ENCODE data around the gene NME3. TPM values are rescaled to one million over a fixed set of nuclear protein-coding genes. Genes with fewer than 3 reads are reported as not detected.

NME3 gene
- total RNA-seq, 1 experiment from 2014 or later, result 49.0 TPM

DNA sequence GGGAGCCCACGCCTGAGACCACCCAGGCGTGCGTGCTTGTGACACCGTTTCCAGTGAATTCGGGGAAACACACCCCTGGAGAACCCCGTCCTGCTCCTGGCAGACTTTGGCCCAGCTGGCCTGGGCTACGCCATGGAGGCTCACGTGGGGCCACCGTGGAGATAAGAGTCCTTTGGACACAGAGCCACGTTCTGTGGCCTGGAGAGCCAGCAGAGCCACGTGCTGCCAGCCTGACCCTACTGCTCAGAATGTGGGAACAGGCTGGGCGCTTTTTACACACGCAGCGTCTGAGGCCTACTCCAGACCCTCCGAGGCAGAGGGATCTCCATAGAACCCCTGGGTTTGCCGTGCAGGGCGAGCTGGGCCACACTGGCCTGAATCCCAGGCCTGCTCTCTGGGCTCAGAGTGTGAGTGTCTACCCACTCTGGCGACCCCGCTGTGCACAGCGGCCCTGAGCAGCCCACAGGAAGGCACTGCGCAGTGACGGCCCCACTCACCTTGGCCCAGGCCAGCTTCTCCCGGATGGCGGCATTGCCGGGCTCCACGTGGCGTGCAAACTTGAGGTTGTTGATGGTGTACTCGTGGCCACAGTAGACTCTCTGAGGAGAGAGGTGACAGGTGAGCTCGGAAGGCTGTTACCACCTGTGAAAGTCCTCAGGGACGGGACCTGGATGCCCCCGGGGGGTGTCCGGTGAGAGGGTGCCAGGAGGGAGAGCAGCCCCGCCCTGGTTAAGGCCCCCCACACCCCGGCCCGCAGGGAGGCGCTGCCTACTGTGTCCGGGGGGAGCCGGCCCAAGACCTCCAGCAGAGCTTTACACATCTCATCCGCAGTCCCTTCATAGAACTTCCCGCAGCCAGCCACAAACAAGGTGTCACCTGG is 45.3 kb upstream of the NME3 start:
- Histone ChIP-seq H3K27me3 (ENCODE audit: insufficient read depth, low read depth) (no peaks in the 10 kb centered on the region), H3K79me2 (ENCODE audit: low read depth) (no peaks in the 10 kb centered on the region), H3K9me3 (ENCODE audit: insufficient read depth, low read depth) (no peaks in the 10 kb centered on the region), H3K27ac (no peak overlapping the region), H2AFZ (no peak overlapping the region), H3K4me2 (no peak overlapping the region), H3K4me3 (no peak overlapping the region), H3K9me2 (ENCODE audit: insufficient read depth) (no peaks in the 10 kb centered on the region), H3F3A (ENCODE audit: insufficient read depth, low read depth) (peaks cover 9% of the 10 kb centered on the region; the same call in 1 of the 2 replicates), H3K4me1 (replicated peaks; ENCODE audit: insufficient read depth) (no peaks in the 10 kb centered on the region), H3K36me3 (ENCODE audit: low read depth) (0 out of 2 replicates have a peak, but pooled peaks cover 6% of the 10 kb centered on the region), H4K20me1 (ENCODE audit: insufficient read depth) (no peaks in the 10 kb centered on the region)
- ChIA-PET CTCF (no interaction called here), POLR2A (ENCODE audit: unreplicated experiment) (no interaction called here)
- BruUV-seq (replicated peaks), result no TSS peak
- no peak for TF ChIP-seq EZH2 (IDR thresholded peaks at IDR 0.05; ENCODE audit: low read depth)
- TF ChIP-seq, protein P1, sequence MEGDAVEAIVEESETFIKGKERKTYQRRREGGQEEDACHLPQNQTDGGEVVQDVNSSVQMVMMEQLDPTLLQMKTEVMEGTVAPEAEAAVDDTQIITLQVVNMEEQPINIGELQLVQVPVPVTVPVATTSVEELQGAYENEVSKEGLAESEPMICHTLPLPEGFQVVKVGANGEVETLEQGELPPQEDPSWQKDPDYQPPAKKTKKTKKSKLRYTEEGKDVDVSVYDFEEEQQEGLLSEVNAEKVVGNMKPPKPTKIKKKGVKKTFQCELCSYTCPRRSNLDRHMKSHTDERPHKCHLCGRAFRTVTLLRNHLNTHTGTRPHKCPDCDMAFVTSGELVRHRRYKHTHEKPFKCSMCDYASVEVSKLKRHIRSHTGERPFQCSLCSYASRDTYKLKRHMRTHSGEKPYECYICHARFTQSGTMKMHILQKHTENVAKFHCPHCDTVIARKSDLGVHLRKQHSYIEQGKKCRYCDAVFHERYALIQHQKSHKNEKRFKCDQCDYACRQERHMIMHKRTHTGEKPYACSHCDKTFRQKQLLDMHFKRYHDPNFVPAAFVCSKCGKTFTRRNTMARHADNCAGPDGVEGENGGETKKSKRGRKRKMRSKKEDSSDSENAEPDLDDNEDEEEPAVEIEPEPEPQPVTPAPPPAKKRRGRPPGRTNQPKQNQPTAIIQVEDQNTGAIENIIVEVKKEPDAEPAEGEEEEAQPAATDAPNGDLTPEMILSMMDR (conservative IDR thresholded peaks at IDR 0.05), result no peak
- no peak for DNase-seq
- intact Hi-C loops (cut with micrococcal nuclease; ENCODE audit: unreplicated experiment), result no loop called here

DNA sequence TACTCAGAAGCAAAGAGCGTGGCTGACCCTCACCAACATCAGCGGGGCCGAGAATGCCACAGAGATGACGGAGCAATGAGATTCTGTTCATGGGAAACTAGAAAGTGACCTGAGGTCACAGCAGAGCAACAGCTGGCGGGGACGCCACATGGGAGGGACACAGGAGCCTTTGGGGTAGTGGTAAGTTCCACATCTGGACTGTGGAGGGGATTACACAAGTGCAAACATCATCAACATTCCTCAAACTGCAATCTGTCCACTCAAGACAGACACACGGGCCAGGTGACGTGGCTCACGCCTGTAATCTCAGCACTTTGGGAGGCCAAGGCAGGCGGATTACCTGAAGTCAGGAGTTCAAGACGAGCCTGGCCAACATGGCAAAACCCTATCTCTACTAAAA is 44.1 kb upstream of the NME3 start:
- Histone ChIP-seq H3K79me2 (ENCODE audit: low read depth) (no peaks in the 10 kb centered on the region), H3K4me1 (replicated peaks; ENCODE audit: insufficient read depth) (no peaks in the 10 kb centered on the region), H3K9me3 (ENCODE audit: insufficient read depth, low read depth) (no peaks in the 10 kb centered on the region), H2AFZ (no peak overlapping the region), H3K4me3 (no peak overlapping the region), H3K36me3 (ENCODE audit: low read depth) (0 out of 2 replicates have a peak, but pooled peaks cover 6% of the 10 kb centered on the region), H3K4me2 (no peak overlapping the region), H3K9me2 (ENCODE audit: insufficient read depth) (no peaks in the 10 kb centered on the region), H3K27me3 (ENCODE audit: insufficient read depth, low read depth) (no peaks in the 10 kb centered on the region), H3F3A (ENCODE audit: insufficient read depth, low read depth) (peaks cover 9% of the 10 kb centered on the region; the same call in 1 of the 2 replicates), H4K20me1 (ENCODE audit: insufficient read depth) (no peaks in the 10 kb centered on the region), H3K27ac (no peak overlapping the region)
- intact Hi-C loops (cut with micrococcal nuclease; ENCODE audit: unreplicated experiment), result no loop called here
- no peak for DNase-seq
- BruUV-seq (replicated peaks), result no TSS peak
- ChIA-PET CTCF (no interaction called here), POLR2A (ENCODE audit: unreplicated experiment) (no interaction called here)
- no peak for TF ChIP-seq EZH2 (IDR thresholded peaks at IDR 0.05; ENCODE audit: low read depth)
- TF ChIP-seq, protein P1 (conservative IDR thresholded peaks at IDR 0.05), result no peak

- no peak overlapping the region for H3K4me2 ChIP-seq
- no peak overlapping the region for H3K4me3 ChIP-seq
- ChIA-PET POLR2A (ENCODE audit: unreplicated experiment) (no interaction called here), CTCF (no interaction called here)
- no peak for TF ChIP-seq EZH2 (IDR thresholded peaks at IDR 0.05; ENCODE audit: low read depth)
- TF ChIP-seq, protein P1 (conservative IDR thresholded peaks at IDR 0.05), result 0 out of 2 replicates have a peak, but pooled peaks have one; percentile 27
- no peaks in the 10 kb centered on the region for H3K79me2 ChIP-seq (ENCODE audit: low read depth)
- no peaks in the 10 kb centered on the region for H3K9me3 ChIP-seq (ENCODE audit: insufficient read depth, low read depth)
- no TSS peak for BruUV-seq (replicated peaks)
- 0 out of 2 replicates have a peak, but pooled peaks cover 6% of the 10 kb centered on the region for H3K36me3 ChIP-seq (ENCODE audit: low read depth)
- H3K27me3 ChIP-seq (ENCODE audit: insufficient read depth, low read depth), result no peaks in the 10 kb centered on the region
- H3K4me1 ChIP-seq (replicated peaks; ENCODE audit: insufficient read depth), result no peaks in the 10 kb centered on the region
- H4K20me1 ChIP-seq (ENCODE audit: insufficient read depth), result no peaks in the 10 kb centered on the region
- H2AFZ ChIP-seq, result no peak overlapping the region
- DNase-seq, result no peak
- no peaks in the 10 kb centered on the region for H3K9me2 ChIP-seq (ENCODE audit: insufficient read depth)
- intact Hi-C loops (cut with micrococcal nuclease; ENCODE audit: unreplicated experiment), result no loop called here
- no peak overlapping the region for H3K27ac ChIP-seq
- peaks cover 9% of the 10 kb centered on the region; the same call in 1 of the 2 replicates for H3F3A ChIP-seq (ENCODE audit: insufficient read depth, low read depth)
Measured at GRCh38 chr16:1812732-1813163, 41.4 kb upstream of the NME3 start.
